OCI-LY7 (cell line): ENCODE measurements around the gene C2CD4B.

Experiments used
- EZH2phosphoT487 ChIP-seq: fragments of 200-600 bp; sonication (generic); IDR thresholded peaks from 2 replicates; pipeline ENCODE4 v1.6.1; 2018; ENCODE audit warnings: low read depth, borderline replicate concordance, mild to moderate bottlenecking, mixed run types, antibody characterized with exemption, low read length, moderate library complexity, mixed read lengths
- TF ChIP-seq, protein P1 (sequence below): fragments of 200-600 bp; sonication (generic); conservative IDR thresholded peaks from 2 replicates; pipeline ENCODE4 v1.5.1; 2014; ENCODE audit warnings: mild to moderate bottlenecking, antibody characterized with exemption, low read length, moderate library complexity, mixed read lengths

DNA sequence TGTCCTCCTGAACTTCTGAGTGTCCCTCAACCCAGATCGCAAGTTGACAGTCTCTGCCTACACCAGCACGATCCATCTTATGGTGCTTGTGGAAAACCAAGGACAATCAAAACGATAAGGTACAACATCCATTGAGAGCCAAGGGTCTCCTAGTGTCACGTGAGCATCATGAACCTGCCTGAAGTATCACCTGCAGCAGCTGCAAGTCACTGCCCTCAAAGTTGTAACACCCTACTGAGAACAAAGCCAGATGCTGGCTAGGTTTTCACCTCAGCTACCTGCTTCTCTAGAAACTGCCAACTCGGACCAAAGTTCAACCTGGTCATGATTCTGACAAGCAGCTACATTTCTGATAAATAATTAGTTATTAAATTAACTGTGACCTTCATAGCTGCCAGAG is 17.5 kb downstream of the C2CD4B start:
- TF ChIP-seq, protein P1, sequence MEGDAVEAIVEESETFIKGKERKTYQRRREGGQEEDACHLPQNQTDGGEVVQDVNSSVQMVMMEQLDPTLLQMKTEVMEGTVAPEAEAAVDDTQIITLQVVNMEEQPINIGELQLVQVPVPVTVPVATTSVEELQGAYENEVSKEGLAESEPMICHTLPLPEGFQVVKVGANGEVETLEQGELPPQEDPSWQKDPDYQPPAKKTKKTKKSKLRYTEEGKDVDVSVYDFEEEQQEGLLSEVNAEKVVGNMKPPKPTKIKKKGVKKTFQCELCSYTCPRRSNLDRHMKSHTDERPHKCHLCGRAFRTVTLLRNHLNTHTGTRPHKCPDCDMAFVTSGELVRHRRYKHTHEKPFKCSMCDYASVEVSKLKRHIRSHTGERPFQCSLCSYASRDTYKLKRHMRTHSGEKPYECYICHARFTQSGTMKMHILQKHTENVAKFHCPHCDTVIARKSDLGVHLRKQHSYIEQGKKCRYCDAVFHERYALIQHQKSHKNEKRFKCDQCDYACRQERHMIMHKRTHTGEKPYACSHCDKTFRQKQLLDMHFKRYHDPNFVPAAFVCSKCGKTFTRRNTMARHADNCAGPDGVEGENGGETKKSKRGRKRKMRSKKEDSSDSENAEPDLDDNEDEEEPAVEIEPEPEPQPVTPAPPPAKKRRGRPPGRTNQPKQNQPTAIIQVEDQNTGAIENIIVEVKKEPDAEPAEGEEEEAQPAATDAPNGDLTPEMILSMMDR, result no peak
- TF ChIP-seq EZH2phosphoT487, result no peak
